Measurements from ENCODE around the gene CITED1. TPM values are rescaled to one million over a fixed set of nuclear protein-coding genes. Genes with fewer than 3 reads are reported as not detected.

Gene CITED1
- total and polyA plus RNA-seq, 2 of the 4 experiments (the other 2 are of a cell fraction): 0.18 to 0.24 TPM

- Histone ChIP-seq H3K9me1 (ENCODE audit: insufficient read depth, low read length) (no peaks in the 10 kb centered on the region), H3K27me3 (ENCODE audit: control insufficient read depth, insufficient read depth, low read length) (peaks cover 73% of the 10 kb centered on the region), H3K79me1 (ENCODE audit: low read depth in 1 of 2, low read length in 2 of 2) (no peaks in the 10 kb centered on the region), H2BK5ac (ENCODE audit: low read depth, low read length, poor library complexity, severe bottlenecking) (no peak overlapping the region), H4K20me1 (ENCODE audit: insufficient read depth, low read length) (no peaks in the 10 kb centered on the region; the same call in none of the 2 replicates), H3K36me3 (ENCODE audit: control insufficient read depth, insufficient read depth, low read length) (no peaks in the 10 kb centered on the region), H3K4me2 (ENCODE audit: low read depth, low read length) (no peak overlapping the region), H2BK15ac (ENCODE audit: low read depth, low read length) (no peak overlapping the region), H3K9ac (ENCODE audit: low read depth, low read length) (no peak overlapping the region), H3K4ac (ENCODE audit: low read depth, low read length) (no peak overlapping the region), H3K56ac (ENCODE audit: extremely low read depth, insufficient read depth, low read length) (no peak overlapping the region), H2AK9ac (replicated peaks; ENCODE audit: low read depth, low read length, poor library complexity) (peak overlapping the region; percentile 57), H3K9me3 (ENCODE audit: control insufficient read depth, insufficient read depth, low read length) (no peaks in the 10 kb centered on the region), H3K23ac (ENCODE audit: low read depth, low read length) (no peak overlapping the region; the same call in 1 of the 2 replicates), H2BK20ac (ENCODE audit: low read depth, low read length) (no peak overlapping the region), H3K4me1 (ENCODE audit: control insufficient read depth, insufficient read depth, low read length) (peaks cover 4% of the 10 kb centered on the region; the same call in 1 of the 2 replicates), H3K14ac (replicated peaks; ENCODE audit: low read depth, low read length) (no peak overlapping the region), H4K8ac (ENCODE audit: low read depth in 2 of 2, low read length in 2 of 2) (no peak overlapping the region), H2AK5ac (ENCODE audit: low read depth, low read length) (no peak overlapping the region; the same call in 1 of the 2 replicates), H2AFZ (replicated peaks; ENCODE audit: low read length, poor library complexity) (peak overlapping the region; percentile 90), H4K5ac (ENCODE audit: low read depth, low read length) (no peak overlapping the region), H3K4me3 (ENCODE audit: insufficient read depth, low read depth, low read length) (no peak overlapping the region), H2BK120ac (ENCODE audit: low read depth, low read length) (no peak overlapping the region), H3K18ac (ENCODE audit: low read depth, low read length) (no peak overlapping the region), H4K91ac (ENCODE audit: insufficient read depth, low read depth, low read length) (no peak overlapping the region), H3K27ac (ENCODE audit: insufficient read depth, low read length) (no peak overlapping the region)
- WGBS, 2 experiments (ENCODE audit: extremely low coverage in 2 of 2, insufficient read length in 1 of 2): 0% methylated on average over 1 of the region's 17 CpGs; no CpG with 5 or more reads in 1 of the 2 experiments
- dilution Hi-C loops (cut with HindIII; ENCODE audit: low sequenced_read_pairs, unreplicated experiment) (no loop called here), in situ Hi-C loops (cut with MboI; ENCODE audit: low sequenced_read_pairs) (no loop called here), intact Hi-C loops (cut with micrococcal nuclease) (loop anchor here (5.0 kb wide), 1 partner anchor 235 kb away; no protein-coding TSS in a partner anchor)
- CTCF ChIA-PET: no interaction called here
- no TSS peak for BruUV-seq (replicated peaks)
- ATAC-seq (ENCODE audit: low read depth): no peak
- POLR2A ChIA-PET (ENCODE audit: unreplicated experiment): no interaction called here
- no peak for DNase-seq
- TF ChIP-seq RCOR1 (IDR thresholded peaks at IDR 0.05; ENCODE audit: insufficient replicate concordance, low read length): no peak
- TF ChIP-seq NFE2L2 (IDR thresholded peaks at IDR 0.05; ENCODE audit: low read depth, low read length): no peak
- TF ChIP-seq USF2 (IDR thresholded peaks at IDR 0.05; ENCODE audit: low read depth, low read length): no peak
- no peak for TF ChIP-seq CEBPB (IDR thresholded peaks at IDR 0.05; ENCODE audit: low read depth, low read length)
- TF ChIP-seq BHLHE40 (IDR thresholded peaks at IDR 0.05; ENCODE audit: low read depth, low read length): no peak
- no peak for TF ChIP-seq MAFK (IDR thresholded peaks at IDR 0.05; ENCODE audit: low read depth, low read length)
- TF ChIP-seq MAZ (IDR thresholded peaks at IDR 0.05; ENCODE audit: borderline replicate concordance, low read depth, low read length): no peak
- TF ChIP-seq CTCF (conservative IDR thresholded peaks at IDR 0.05; ENCODE audit: low read depth, low read length): no peak
- TF ChIP-seq RFX5 (IDR thresholded peaks at IDR 0.05; ENCODE audit: low read depth, low read length): no peak
- TF ChIP-seq CHD1 (IDR thresholded peaks at IDR 0.05; ENCODE audit: low read depth, low read length): no peak
- no peak for TF ChIP-seq POLR2A (IDR thresholded peaks at IDR 0.05; ENCODE audit: low read depth, low read length)
- TF ChIP-seq ELK1 (IDR thresholded peaks at IDR 0.05; ENCODE audit: borderline replicate concordance, low read depth, low read length): no peak
- TF ChIP-seq SMC3 (IDR thresholded peaks at IDR 0.05; ENCODE audit: low read depth, low read length): no peak
- no peak for TF ChIP-seq FOS (IDR thresholded peaks at IDR 0.05; ENCODE audit: low read depth, low read length)
- TF ChIP-seq RAD21 (IDR thresholded peaks at IDR 0.05; ENCODE audit: low read length): no peak
Observed at GRCh38 chrX:72307646-72308051, 1.9 kb upstream of the CITED1 start.
